Stimulated activated CD8-positive, alpha-beta memory T cell treated with anti-CD3 and anti-CD28 coated beads, Interleukin-15, amount 100 ng/mL, for 24 hours (primary cell): ENCODE measurements around the gene FTO.

Experiments
- DNase-seq: peaks from one replicate; pipeline ENCODE4 v3.0.0-alpha.2; 2020; ENCODE audit warnings: low read depth

The FTO gene

DNA sequence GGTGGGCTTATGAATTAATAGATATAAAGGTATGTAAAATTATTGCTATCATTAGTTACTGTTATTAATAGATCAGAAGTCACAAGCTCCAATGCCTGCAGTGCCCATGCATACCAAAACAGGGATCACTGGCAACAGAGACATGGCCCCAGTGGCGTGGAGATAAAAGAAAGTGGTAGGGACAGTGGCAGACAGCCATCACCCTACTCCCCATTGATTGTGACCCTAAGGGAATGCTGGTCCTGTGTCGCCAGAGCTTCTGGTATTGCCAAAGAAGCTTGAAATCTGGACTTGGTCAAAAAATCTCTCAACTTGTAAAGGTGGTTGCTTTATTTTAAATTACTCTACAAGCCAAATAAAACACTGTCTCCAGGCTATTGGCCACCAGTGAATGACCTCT lies 303.5 kb downstream of the FTO start:
- DNase-seq = no peak

- no peak for DNase-seq
Measured at GRCh38 chr16:54009464-54010176, 305.7 kb downstream of the FTO start.

GRCh38 chr16:54015147-54015546 lies 311.2 kb downstream of the FTO start:
- no peak for DNase-seq

DNA sequence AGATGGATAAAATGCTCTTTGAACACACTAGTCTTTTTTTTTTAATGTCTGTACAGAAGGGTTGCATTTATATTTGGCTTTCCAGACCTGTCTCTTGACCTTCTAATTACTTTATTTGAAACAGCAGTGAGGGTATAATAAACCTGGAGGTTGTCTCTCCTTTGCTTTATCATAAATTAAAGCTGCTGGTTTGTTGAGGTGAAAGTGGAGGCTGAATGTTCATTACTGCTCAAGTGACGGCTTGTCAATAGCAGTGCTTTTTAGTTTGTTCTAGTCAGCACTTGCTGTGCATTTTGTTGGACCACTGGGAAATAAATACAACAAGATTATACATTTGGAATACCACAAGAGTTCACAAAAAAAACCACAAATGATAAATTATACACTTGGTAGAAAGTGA lies 318.4 kb downstream of the FTO start:
- DNase-seq = no peak

DNA sequence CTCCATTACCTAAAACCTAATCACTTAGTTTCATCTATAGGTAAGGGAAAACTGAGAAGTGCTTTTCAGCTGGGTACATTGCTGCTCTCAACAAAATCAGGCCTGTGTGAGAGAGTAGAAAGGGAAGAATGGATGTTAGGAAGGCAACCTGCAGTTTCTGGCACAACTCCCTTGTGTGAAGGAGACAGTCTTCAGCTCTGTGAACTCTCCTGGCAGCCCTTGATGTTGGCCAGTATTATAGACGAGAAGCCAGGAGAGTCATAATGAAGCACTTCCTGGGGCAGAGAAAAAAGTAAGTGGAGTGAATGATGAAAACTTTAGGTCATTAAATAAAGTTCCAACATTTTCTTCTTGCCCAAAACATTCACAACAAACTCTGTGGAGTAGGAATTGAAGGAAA lies 322.5 kb downstream of the FTO start:
- DNase-seq = no peak

DNA sequence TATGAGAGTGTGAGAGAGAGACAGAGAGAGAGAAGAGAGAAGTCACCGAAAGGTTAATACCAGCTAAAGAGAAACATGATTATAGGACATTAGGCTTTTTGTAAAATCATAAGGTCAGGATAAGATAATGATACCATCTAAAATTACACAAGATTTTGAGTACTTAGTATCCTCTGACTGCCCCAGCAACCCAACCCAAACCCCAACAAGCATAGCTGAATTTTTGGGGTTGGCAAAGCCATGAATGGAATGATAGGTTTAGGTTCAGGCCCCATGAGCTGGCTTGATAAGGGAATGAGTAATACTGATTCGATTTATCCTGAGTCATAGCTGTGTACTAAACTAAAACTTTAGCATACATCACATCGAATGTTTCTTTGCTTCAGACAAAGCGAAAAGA lies 323.1 kb downstream of the FTO start:
- DNase-seq = no peak

- no peak for DNase-seq
Measured at GRCh38 chr16:54027558-54027957, 323.6 kb downstream of the FTO start.

GRCh38 chr16:54027995-54028394 lies 324.0 kb downstream of the FTO start:
- DNase-seq = no peak

DNA sequence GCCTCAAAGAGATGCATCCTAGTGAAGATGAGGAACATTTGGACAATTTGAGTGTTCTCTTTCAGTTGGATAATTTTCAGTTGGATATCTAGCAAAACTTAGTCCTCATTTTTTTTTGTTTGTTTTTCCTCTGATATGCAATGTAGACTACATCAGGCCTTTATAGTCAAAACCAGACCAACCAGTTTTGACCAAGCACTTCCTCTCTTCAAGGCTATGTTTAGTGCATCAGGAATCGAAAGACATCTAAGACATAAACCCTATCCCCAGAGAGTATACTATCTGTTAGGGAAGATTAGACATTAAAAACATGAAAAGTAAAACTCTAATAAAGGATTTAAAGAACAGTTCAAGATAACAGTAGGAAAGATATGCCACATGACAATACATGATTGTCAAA lies 326.5 kb downstream of the FTO start:
- no peak for DNase-seq

DNA sequence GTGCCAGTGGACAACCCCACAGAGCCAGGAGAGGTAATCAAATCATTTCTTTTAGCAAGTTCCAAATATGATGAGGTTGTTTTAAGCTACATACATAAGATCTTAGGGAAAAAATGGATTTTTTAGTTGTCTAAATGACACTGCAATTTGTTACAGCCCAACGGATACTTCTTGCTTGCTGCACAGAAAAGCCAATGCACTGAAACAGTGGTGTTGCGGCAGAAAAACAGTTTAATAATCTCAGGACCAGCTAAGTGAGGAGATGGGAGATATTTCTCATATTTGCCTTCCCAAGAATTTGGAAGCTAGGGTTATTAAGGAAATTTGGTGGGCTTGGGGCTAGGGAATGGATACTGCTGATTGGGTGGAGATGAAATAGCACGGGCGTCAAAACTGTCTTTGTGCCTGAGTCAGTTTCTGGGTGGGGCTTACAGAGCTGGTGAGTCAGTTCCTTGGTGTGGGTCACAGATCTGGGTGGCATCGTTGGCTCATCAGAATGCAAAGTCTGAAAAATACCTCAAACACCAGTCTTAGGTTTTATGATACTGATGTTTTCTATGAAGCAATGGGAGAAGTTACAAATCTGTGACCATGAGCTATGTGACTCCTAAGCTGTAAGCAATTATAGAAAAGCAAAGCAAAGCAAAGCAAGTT lies 327.3 kb downstream of the FTO start:
- DNase-seq = no peak

DNA sequence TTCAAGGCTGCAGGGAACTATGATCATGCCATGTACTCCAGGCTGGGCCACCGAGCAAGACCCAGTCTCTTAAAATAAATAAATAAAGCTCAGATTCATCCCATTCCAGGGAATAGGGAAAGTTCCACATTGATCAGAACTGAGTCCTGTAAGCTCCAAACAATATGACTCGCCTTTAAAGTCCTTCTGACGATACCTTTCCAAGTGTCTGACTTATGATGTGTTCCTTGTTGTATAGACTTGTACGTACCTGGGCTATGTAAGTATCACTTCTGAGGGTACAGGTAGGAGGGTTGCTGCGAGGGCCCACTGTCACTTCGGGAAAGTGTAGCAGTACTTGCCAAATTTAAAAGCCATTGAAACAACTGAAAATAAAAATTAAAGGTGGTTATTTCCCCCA lies 329.8 kb downstream of the FTO start:
- DNase-seq = no peak

DNA sequence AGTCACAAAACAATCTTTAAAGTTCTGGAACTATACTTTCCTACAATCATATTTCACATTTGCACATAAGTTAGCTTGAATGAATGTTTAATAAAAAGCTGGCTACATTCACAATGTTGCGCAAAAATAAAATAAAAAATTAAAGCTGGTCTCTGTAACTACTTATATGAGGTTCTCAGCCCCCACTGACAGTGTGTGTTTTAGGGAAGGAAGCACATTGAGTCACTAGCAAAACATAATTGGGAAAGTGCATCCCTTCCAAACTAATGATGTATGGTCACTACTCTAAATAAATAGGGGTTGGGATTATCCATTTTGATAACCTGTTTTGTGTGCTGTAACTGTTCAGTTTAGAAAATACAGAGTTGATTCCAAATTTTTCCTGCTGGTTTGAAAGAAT lies 330.7 kb downstream of the FTO start:
- no peak for DNase-seq

- DNase-seq = no peak
Measured at GRCh38 chr16:54040480-54040879, 336.5 kb downstream of the FTO start.

GRCh38 chr16:54040975-54041374 lies 337.0 kb downstream of the FTO start:
- no peak for DNase-seq

DNA sequence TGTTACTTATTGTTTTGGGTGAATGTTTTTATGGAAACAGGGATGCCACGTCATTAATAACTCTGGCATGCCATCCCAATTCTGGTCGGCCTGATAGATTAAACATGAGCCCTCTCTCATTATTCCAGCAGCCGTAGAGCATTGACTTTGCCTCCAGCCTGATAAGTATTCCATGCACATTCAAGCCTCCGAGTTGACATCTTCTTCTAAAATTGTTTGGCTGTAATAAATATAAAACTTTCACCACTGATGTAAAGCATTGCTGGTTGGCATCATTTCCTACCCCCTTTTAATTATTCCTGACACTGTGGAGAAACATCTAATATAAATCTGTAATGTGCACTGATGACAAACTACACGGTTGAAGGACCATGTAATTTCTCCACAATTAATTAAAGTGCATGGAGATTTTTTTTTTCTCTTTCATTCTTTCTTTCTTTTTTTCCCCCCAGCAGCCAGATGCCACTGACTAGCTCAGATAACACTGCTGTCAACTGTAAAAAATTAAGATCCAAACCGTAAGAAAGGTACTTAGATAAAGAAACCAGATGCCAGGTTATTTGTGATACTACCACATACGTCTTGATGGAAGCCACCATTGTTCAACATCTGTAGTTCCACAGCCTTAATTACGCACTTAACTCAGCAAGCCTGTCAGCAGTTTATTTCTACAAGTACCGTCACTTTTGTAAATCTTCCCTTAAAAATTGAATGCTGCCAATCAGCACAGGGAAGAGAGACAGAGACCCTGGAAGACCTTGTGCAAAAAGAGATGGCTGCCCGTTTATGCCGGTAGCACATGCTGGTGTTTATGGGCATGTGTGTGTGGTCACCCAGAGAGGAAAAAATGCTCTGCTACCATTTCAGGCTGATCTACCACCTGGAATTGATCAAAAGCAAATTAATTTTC lies 344.9 kb downstream of the FTO start:
- no peak for DNase-seq

DNA sequence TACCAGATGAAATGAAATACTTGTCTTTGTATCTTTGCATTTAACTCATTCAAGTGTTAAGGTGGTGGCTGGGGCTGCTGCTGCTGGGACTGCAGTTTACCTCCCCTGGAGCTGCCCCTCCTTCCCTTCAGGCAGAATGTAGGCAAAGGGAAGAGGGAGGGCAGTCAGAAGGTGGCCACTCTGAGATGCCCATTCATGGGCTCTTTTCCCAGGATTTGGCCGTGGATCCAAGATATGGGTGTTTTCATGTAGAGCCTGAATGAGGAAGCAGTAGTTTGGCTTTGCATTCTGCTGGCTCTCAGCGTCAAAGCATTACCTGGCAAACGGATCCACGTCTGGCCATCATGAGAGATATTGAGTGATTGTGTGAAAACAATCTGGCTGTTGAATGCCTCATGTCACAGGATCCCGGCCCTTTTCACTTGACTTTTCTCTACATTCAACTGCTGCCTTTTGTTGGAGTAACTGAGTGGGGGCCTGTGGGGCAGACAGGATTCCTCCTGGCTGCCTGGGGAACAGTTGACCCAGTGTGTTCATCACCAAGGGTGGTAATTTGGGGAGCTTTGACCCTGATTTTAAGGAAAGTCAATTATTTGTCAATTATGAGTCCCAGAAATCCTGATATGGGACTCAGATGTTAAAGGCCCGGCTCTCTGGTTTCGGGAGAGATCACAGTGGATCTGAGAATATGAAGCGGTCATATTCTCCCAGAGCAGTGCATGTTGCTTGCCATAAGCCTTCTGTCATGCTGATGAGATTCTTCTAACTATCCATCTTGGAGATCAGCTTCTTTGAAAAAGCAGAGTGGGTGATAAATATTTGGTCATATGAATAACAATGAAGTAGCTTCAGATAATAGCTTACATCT lies 345.9 kb downstream of the FTO start:
- no peak for DNase-seq

- no peak for DNase-seq
Measured at GRCh38 chr16:54050459-54051210, 346.7 kb downstream of the FTO start.

GRCh38 chr16:54051821-54052220 lies 347.9 kb downstream of the FTO start:
- DNase-seq = no peak

GRCh38 chr16:54052271-54052670 lies 348.3 kb downstream of the FTO start:
- DNase-seq = no peak

DNA sequence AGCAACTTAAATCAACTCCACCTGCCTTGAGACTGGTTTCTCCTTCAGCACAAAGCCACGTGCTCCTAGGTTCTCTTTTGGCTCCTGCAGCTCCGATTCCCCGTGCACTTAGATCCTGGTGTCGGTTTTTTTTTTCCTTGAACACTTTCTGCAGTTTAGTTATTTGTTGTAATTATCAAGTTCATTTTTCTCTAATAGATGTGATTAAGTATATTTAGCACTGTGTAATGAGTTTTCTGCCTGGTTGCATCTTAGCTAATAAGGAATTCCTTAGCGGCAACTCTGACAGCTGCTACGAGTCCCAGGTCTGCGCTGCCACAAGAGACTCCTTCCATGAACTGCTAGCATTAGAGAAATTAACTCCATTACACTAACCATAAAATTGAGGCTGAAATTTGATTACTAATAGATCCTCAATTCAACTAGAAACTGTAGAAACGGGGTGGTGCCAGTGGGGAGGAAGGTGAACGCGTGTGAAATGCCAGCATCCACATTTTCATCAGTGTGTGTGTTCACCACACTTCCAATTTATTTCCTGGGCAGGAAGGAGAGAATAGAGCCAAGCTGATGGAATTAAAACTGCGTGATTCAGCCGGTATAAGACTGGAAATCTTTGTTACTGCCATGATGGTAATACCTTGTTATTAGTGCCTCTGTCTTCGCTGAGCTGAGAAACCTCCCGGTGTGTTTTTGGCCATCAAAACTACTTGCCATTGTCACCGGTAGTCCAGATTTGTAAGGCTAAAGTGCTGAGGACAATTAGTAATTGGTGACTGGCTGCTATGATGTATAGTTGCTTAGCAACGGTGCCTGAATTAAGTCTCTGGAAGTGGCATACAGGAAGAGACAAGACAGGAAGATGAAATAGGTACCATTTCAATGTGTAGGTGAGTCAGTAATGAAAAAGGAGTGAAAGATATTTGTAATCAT lies 350.2 kb downstream of the FTO start:
- no peak for DNase-seq
